Measurements from ENCODE around the gene INPP4B.

The INPP4B gene

GRCh38 chr4:142414366-142414990 lies 431.6 kb downstream of the INPP4B start:
- no peak for FAIRE-seq
- TF ChIP-seq SPI1 (IDR thresholded peaks at IDR 0.05; ENCODE audit: low read depth, low read length), result no peak
- no peak for DNase-seq (ENCODE audit: insufficient read length, low spot score)

DNA sequence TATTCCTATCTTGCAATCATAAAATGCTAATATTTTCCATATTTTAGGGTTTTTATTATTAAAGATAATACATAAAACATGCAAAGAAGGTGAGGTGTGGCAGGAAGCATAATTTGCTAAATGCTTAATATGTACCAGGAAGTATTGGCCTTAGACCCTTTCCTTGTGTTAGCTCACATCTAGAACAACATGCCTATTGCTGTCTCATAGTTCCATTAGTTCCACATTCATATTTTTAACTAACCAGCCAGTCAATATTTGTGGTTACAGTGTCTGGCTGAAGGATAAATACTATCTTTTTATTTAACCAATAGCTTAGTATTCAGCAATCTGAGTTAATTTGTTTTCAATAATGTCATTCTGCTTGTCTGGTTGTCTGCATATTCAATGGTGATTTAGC lies 432.6 kb downstream of the INPP4B start:
- no peak for FAIRE-seq
- no peak for TF ChIP-seq POU2F2 (IDR thresholded peaks at IDR 0.05; ENCODE audit: low read depth, low read length)
- TF ChIP-seq POLR2A (IDR thresholded peaks at IDR 0.05; ENCODE audit: low read depth, low read length), result no peak
- TF ChIP-seq SPI1 (IDR thresholded peaks at IDR 0.05; ENCODE audit: low read depth, low read length), result no peak
- TF ChIP-seq PAX5 (IDR thresholded peaks at IDR 0.05; ENCODE audit: insufficient read depth, low read length, severe bottlenecking), result no peak
- no peak for TF ChIP-seq TAF1 (IDR thresholded peaks at IDR 0.05; ENCODE audit: low read depth, low read length)
- no peak for TF ChIP-seq POLR2AphosphoS5 (IDR thresholded peaks at IDR 0.05; ENCODE audit: low read depth, low read length)

GRCh38 chr4:142411993-142412392 lies 434.1 kb downstream of the INPP4B start:
- DNase-seq (ENCODE audit: insufficient read length, low spot score) (no peak), FAIRE-seq (no peak)
- TF ChIP-seq PAX5 (IDR thresholded peaks at IDR 0.05; ENCODE audit: insufficient read depth, low read length, severe bottlenecking) (no peak), SPI1 (IDR thresholded peaks at IDR 0.05; ENCODE audit: low read depth, low read length) (no peak), TAF1 (IDR thresholded peaks at IDR 0.05; ENCODE audit: low read depth, low read length) (no peak), POLR2A (IDR thresholded peaks at IDR 0.05; ENCODE audit: low read depth, low read length) (no peak), POLR2AphosphoS5 (IDR thresholded peaks at IDR 0.05; ENCODE audit: low read depth, low read length) (no peak), POU2F2 (IDR thresholded peaks at IDR 0.05; ENCODE audit: low read depth, low read length) (no peak)

More for the DNA sequence above, 432.6 kb downstream of the INPP4B start:
- no peak for DNase-seq (ENCODE audit: insufficient read length, low spot score)

DNA sequence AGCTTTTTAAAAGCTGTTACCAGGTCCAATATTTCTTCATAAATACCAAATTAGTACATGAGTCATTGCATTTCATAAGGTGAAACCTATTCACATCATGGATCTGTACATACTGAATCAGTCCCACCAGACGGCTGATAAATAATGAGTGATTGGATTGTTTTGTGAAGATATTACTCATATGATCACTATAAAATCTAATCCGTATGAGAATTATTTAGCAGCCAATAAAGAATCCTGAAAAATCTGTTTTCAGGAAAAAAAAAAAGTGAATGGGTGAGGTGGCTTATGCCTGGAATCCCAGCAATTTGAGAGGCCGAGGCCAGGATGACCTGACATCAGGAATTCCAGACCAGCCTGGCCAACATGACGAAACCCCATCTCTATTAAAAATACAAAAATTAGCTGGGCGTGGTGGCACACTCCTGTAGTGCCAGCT lies 438.1 kb downstream of the INPP4B start:
- FAIRE-seq, result no peak
- TF ChIP-seq POLR2AphosphoS5 (IDR thresholded peaks at IDR 0.05; ENCODE audit: low read depth, low read length) (no peak), SPI1 (IDR thresholded peaks at IDR 0.05; ENCODE audit: low read depth, low read length) (no peak), TAF1 (IDR thresholded peaks at IDR 0.05; ENCODE audit: low read depth, low read length) (no peak), POU2F2 (IDR thresholded peaks at IDR 0.05; ENCODE audit: low read depth, low read length) (no peak), PAX5 (IDR thresholded peaks at IDR 0.05; ENCODE audit: insufficient read depth, low read length, severe bottlenecking) (no peak), POLR2A (IDR thresholded peaks at IDR 0.05; ENCODE audit: low read depth, low read length) (no peak)
- no peak for DNase-seq (ENCODE audit: insufficient read length, low spot score)

DNA sequence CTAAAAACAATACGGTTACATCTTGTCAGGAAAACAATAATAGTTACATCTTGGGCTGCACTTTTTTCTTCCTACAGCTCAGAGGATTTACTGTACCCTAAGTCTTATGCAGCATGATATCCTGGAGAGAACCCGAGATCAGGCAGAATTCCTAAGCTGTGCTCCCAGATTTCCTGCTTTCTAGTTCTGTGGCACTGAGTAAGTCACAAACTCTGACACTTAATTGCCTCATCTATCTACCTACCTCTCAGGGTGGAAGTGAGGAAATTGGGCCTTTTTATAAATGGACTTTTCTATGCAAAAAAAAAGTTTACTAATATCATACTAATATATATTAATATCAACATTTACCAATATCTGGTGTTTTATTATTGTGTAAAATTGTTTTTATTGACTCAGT lies 438.5 kb downstream of the INPP4B start:
- TF ChIP-seq POLR2AphosphoS5 (IDR thresholded peaks at IDR 0.05; ENCODE audit: low read depth, low read length) (no peak), POU2F2 (IDR thresholded peaks at IDR 0.05; ENCODE audit: low read depth, low read length) (no peak), POLR2A (IDR thresholded peaks at IDR 0.05; ENCODE audit: low read depth, low read length) (no peak), PAX5 (IDR thresholded peaks at IDR 0.05; ENCODE audit: insufficient read depth, low read length, severe bottlenecking) (no peak), TAF1 (IDR thresholded peaks at IDR 0.05; ENCODE audit: low read depth, low read length) (no peak), SPI1 (IDR thresholded peaks at IDR 0.05; ENCODE audit: low read depth, low read length) (no peak)
- DNase-seq (ENCODE audit: insufficient read length, low spot score), result no peak
- no peak for FAIRE-seq

DNA sequence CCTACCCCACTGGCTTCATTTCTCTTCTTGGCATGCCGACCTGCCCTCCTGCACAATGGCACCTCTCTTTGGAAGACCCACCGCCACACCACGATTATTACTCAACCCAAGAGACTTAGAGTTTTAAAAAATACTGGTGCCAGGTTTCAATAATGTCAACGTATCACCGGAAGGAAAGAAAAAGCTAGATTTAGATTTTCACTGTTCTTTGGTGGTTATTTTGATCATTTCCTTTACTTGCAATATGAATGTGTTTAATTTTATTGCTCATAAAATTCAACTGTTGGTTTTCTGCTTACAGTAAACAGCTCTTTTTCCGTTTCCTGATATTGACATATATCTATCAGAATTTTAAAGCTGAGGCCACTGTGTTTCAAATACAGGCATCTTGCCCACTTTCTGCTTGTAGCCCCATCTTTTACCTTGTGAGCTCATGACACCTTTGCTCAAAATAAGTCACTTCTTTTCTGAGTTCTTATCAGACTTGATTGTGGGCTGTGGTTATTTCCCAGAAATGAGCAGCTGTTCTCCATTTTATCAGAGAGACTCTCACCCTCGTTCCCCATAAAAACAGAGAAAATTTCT lies 439.1 kb downstream of the INPP4B start:
- TF ChIP-seq POLR2A (IDR thresholded peaks at IDR 0.05; ENCODE audit: low read depth, low read length) (no peak), SPI1 (IDR thresholded peaks at IDR 0.05; ENCODE audit: low read depth, low read length) (no peak), PAX5 (IDR thresholded peaks at IDR 0.05; ENCODE audit: insufficient read depth, low read length, severe bottlenecking) (no peak), POU2F2 (IDR thresholded peaks at IDR 0.05; ENCODE audit: low read depth, low read length) (no peak)
- no peak for FAIRE-seq
- DNase-seq (ENCODE audit: insufficient read length, low spot score), result no peak

DNA sequence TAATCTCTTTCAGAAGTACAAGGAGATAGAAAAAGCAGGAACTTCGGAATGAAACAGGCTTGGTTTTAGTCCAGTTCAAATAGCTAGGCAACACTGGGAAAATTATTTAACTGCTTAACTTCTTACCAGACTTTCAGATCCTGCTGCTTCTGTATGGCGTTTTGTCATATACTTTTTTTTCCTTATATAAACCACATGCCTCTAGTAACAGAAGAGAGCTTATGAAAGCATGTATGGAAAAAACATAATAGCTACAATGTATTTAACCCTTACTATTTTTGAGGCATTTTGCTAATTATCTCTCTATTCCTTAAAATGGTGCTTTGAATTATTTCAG lies 439.6 kb downstream of the INPP4B start:
- FAIRE-seq (no peak), DNase-seq (ENCODE audit: insufficient read length, low spot score) (no peak)
- TF ChIP-seq POLR2AphosphoS5 (IDR thresholded peaks at IDR 0.05; ENCODE audit: low read depth, low read length) (no peak), TAF1 (IDR thresholded peaks at IDR 0.05; ENCODE audit: low read depth, low read length) (no peak), PAX5 (IDR thresholded peaks at IDR 0.05; ENCODE audit: insufficient read depth, low read length, severe bottlenecking) (no peak), POU2F2 (IDR thresholded peaks at IDR 0.05; ENCODE audit: low read depth, low read length) (no peak), POLR2A (IDR thresholded peaks at IDR 0.05; ENCODE audit: low read depth, low read length) (no peak), SPI1 (IDR thresholded peaks at IDR 0.05; ENCODE audit: low read depth, low read length) (no peak)

GRCh38 chr4:142405695-142406498 lies 440.2 kb downstream of the INPP4B start:
- FAIRE-seq (no peak), DNase-seq (ENCODE audit: insufficient read length, low spot score) (no peak)
- TF ChIP-seq POLR2AphosphoS5 (IDR thresholded peaks at IDR 0.05; ENCODE audit: low read depth, low read length), result no peak
- no peak for TF ChIP-seq POU2F2 (IDR thresholded peaks at IDR 0.05; ENCODE audit: low read depth, low read length)
- TF ChIP-seq POLR2A (IDR thresholded peaks at IDR 0.05; ENCODE audit: low read depth, low read length), result no peak
- TF ChIP-seq SPI1 (IDR thresholded peaks at IDR 0.05; ENCODE audit: low read depth, low read length), result no peak
- no peak for TF ChIP-seq PAX5 (IDR thresholded peaks at IDR 0.05; ENCODE audit: insufficient read depth, low read length, severe bottlenecking)
- TF ChIP-seq TAF1 (IDR thresholded peaks at IDR 0.05; ENCODE audit: low read depth, low read length), result no peak

- no peak for TF ChIP-seq POLR2AphosphoS5 (IDR thresholded peaks at IDR 0.05; ENCODE audit: low read depth, low read length)
- 0 out of 2 replicates have a peak, but pooled peaks have one; percentile 27 for TF ChIP-seq SPI1 (IDR thresholded peaks at IDR 0.05; ENCODE audit: low read depth, low read length)
- TF ChIP-seq POU2F2 (IDR thresholded peaks at IDR 0.05; ENCODE audit: low read depth, low read length), result no peak
- no peak for TF ChIP-seq TAF1 (IDR thresholded peaks at IDR 0.05; ENCODE audit: low read depth, low read length)
- FAIRE-seq, result peak; percentile 38
- DNase-seq (ENCODE audit: insufficient read length, low spot score), result no peak
Observed at GRCh38 chr4:142405021-142405694, 440.9 kb downstream of the INPP4B start.

Measured in GM12891 (cell line).